NB4 (cell line): ENCODE data around the gene ATP2A3.

Experiments
- CTCF ChIP-seq: IDR thresholded peaks from one replicate; pipeline ENCODE4 v1.5.1; 2012; ENCODE audit warnings: low read depth, low read length
- MAX ChIP-seq: IDR thresholded peaks from 2 replicates; pipeline ENCODE4 v1.6.1; 2011; ENCODE audit warnings: low read depth, low read length
- MYC ChIP-seq: IDR thresholded peaks from 2 replicates; pipeline ENCODE4 v1.6.1; 2011; ENCODE audit warnings: low read depth, low read length
- POLR2A ChIP-seq: IDR thresholded peaks from 2 replicates; pipeline ENCODE4 v1.6.1; 2011; ENCODE audit warnings: mild to moderate bottlenecking; ENCODE audit not compliant: insufficient read length; ENCODE audit errors: extremely low read depth

- TF ChIP-seq CTCF (no peak), POLR2A (no peak), MAX (no peak), MYC (no peak)
These were observed 21.6 kb upstream of the ATP2A3 start for GRCh38 chr17:3985846-3986245.
